Inflammatory macrophage (primary cell): ENCODE measurements around the gene TNIP1.

Experiments
- DNase-seq, 2 donors: peaks; one replicate each; pipeline ENCODE4 v3.0.0-alpha.2; 2020 to 2022

TNIP1 gene

GRCh38 chr5:151020304-151021110 is 60.3 kb downstream of the TNIP1 start, which contains the start of gene GPX3:
GPX3 (plus strand) TSS chr5:151020591; CDS start chr5:151020655, 64 bp downstream.
- DNase-seq: peak; percentile 89 to 94

GRCh38 chr5:151019331-151019730 is 61.5 kb downstream of the TNIP1 start:
- no peak for DNase-seq

- DNase-seq: no peak
Measured at GRCh38 chr5:151018846-151019245, 62.0 kb downstream of the TNIP1 start.

GRCh38 chr5:151017897-151018296 is 62.9 kb downstream of the TNIP1 start:
- DNase-seq: no peak

GRCh38 chr5:151016700-151017099 is 64.1 kb downstream of the TNIP1 start:
- DNase-seq: peak; percentile 92 to 93

GRCh38 chr5:151015974-151016587 is 64.8 kb downstream of the TNIP1 start:
- DNase-seq: peak; percentile 8 to 46

GRCh38 chr5:151014680-151015343 is 66.0 kb downstream of the TNIP1 start:
- no peak for DNase-seq

- peak; percentile 19 to 38 for DNase-seq
Measured at GRCh38 chr5:151012862-151013261, 68.0 kb downstream of the TNIP1 start.

GRCh38 chr5:151008906-151009305 is 71.9 kb downstream of the TNIP1 start:
- no peak for DNase-seq

GRCh38 chr5:151008210-151008491 is 72.7 kb downstream of the TNIP1 start:
- DNase-seq: no peak

GRCh38 chr5:151007430-151008209 is 73.2 kb downstream of the TNIP1 start:
- DNase-seq: peak; percentile 16 to 27

GRCh38 chr5:151006704-151007334 is 74.0 kb downstream of the TNIP1 start:
- DNase-seq: peak; percentile 12 to 48

GRCh38 chr5:151005950-151006576 is 74.8 kb downstream of the TNIP1 start:
- peak; percentile 63 to 67 for DNase-seq

- no peak for DNase-seq
Measured at GRCh38 chr5:151005187-151005949, 75.5 kb downstream of the TNIP1 start.

GRCh38 chr5:151004499-151004898 is 76.3 kb downstream of the TNIP1 start:
- DNase-seq: no peak

GRCh38 chr5:151003503-151003860 is 77.4 kb downstream of the TNIP1 start:
- no peak for DNase-seq

GRCh38 chr5:151002681-151003502 is 77.9 kb downstream of the TNIP1 start:
- no peak for DNase-seq

GRCh38 chr5:151002250-151002649 is 78.6 kb downstream of the TNIP1 start:
- DNase-seq: peak; percentile 55 to 69

- no peak for DNase-seq
Measured at GRCh38 chr5:151001436-151001835, 79.4 kb downstream of the TNIP1 start.
